WERI-Rb-1 (cell line): ENCODE data around the gene MYL5.

ENCODE experiments used
- DNase-seq: peaks from one replicate; pipeline ENCODE4 v3.0.0-alpha.2; 2020
- H3K27ac ChIP-seq: fragments of 250-450 bp; sonication (Bioruptor Pico); 2 replicates; pipeline ENCODE4 v1.5.1; 2020; ENCODE audit warnings: mild to moderate bottlenecking, moderate library complexity
- H3K27me3 ChIP-seq: fragments of 250-450 bp; sonication (Bioruptor Pico); 2 replicates; pipeline ENCODE4 v1.5.1; 2021; ENCODE audit warnings: mild to moderate bottlenecking, low read depth, moderate library complexity; ENCODE audit not compliant: insufficient read depth, severe bottlenecking
- H3K36me3 ChIP-seq: fragments of 250-450 bp; sonication (Bioruptor Pico); 2 replicates; pipeline ENCODE4 v1.5.1; 2020; ENCODE audit warnings: mild to moderate bottlenecking, moderate library complexity
- H3K4me3 ChIP-seq: 2 replicates; pipeline ENCODE4 v1.5.1; 2011; ENCODE audit warnings: low read depth, mild to moderate bottlenecking, control low read depth, low read length
- H3K9me3 ChIP-seq: fragments of 250-450 bp; sonication (Bioruptor Pico); 2 replicates; pipeline ENCODE4 v1.5.1; 2021; ENCODE audit warnings: mild to moderate bottlenecking, moderate library complexity; ENCODE audit not compliant: severe bottlenecking
- CTCF ChIP-seq: IDR thresholded peaks from 2 replicates; pipeline ENCODE4 v1.5.1; 2011; ENCODE audit warnings: low read depth, mild to moderate bottlenecking, control low read depth, inconsistent platforms, low read length

The MYL5 gene

GRCh38 chr4:717601-718320, 43.4 kb downstream of the MYL5 start:
- no peak for TF ChIP-seq CTCF
- Histone ChIP-seq H3K27ac (no peak overlapping the region), H3K27me3 (no peaks in the 10 kb centered on the region), H3K36me3 (peaks cover 22% of the 10 kb centered on the region), H3K4me3 (no peak overlapping the region), H3K9me3 (no peaks in the 10 kb centered on the region)
- DNase-seq, result no peak

- TF ChIP-seq CTCF, result no peak
- no peak for DNase-seq
- no peak overlapping the region for H3K27ac ChIP-seq
- no peaks in the 10 kb centered on the region for H3K27me3 ChIP-seq
- no peak overlapping the region for H3K4me3 ChIP-seq
- H3K9me3 ChIP-seq, result no peaks in the 10 kb centered on the region
- H3K36me3 ChIP-seq, result peaks cover 27% of the 10 kb centered on the region
Observed at GRCh38 chr4:718460-718859, 44.1 kb downstream of the MYL5 start.

GRCh38 chr4:720111-720860, 45.9 kb downstream of the MYL5 start:
- H3K27ac ChIP-seq, result no peak overlapping the region

GRCh38 chr4:721261-722168, 47.2 kb downstream of the MYL5 start:
- Histone ChIP-seq H3K27ac (no peak overlapping the region), H3K36me3 (peaks cover 21% of the 10 kb centered on the region), H3K9me3 (no peaks in the 10 kb centered on the region), H3K4me3 (no peak overlapping the region), H3K27me3 (no peaks in the 10 kb centered on the region)
- DNase-seq, result no peak
- no peak for TF ChIP-seq CTCF

More at GRCh38 chr4:720111-720860, 45.9 kb downstream of the MYL5 start:
- DNase-seq, result no peak
- no peaks in the 10 kb centered on the region for H3K27me3 ChIP-seq
- TF ChIP-seq CTCF, result no peak
- H3K36me3 ChIP-seq, result peaks cover 21% of the 10 kb centered on the region
- H3K9me3 ChIP-seq, result no peaks in the 10 kb centered on the region
- no peak overlapping the region for H3K4me3 ChIP-seq

- H3K36me3 ChIP-seq, result peaks cover 21% of the 10 kb centered on the region
- no peak overlapping the region for H3K4me3 ChIP-seq
- H3K27ac ChIP-seq, result no peak overlapping the region
- no peaks in the 10 kb centered on the region for H3K27me3 ChIP-seq
- H3K9me3 ChIP-seq, result no peaks in the 10 kb centered on the region
- TF ChIP-seq CTCF, result no peak
- no peak for DNase-seq
Observed at GRCh38 chr4:722169-722725, 47.9 kb downstream of the MYL5 start.
